Sigmoid colon (tissue), 7 donors: ENCODE data around the gene A3GALT2. TPM values are rescaled to one million over a fixed set of nuclear protein-coding genes. Genes with fewer than 3 reads are reported as not detected.

Source experiments
- DNase-seq: peaks from one replicate; pipeline ENCODE4 v3.0.0-alpha.2; 2019
- H3K27ac ChIP-seq, 4 donors: fragments of 200-600 bp; sonication (generic); one replicate each; pipeline ENCODE4 v1.5.1; 2016 to 2019; ENCODE audit warnings: mild to moderate bottlenecking in 1 of 4
- H3K27me3 ChIP-seq, 3 donors: fragments of 200-600 bp; sonication (generic); one replicate each; pipeline ENCODE4 v1.5.1; 2019; ENCODE audit warnings: mild to moderate bottlenecking in 1 of 3
- H3K36me3 ChIP-seq, 4 donors: fragments of 200-600 bp; sonication (generic); one replicate each; pipeline ENCODE4 v1.5.1; 2016 to 2019
- H3K4me1 ChIP-seq, 4 donors: fragments of 200-600 bp; sonication (generic); one replicate each; pipeline ENCODE4 v1.5.1; 2017 to 2019
- H3K4me3 ChIP-seq, 4 donors: fragments of 200-600 bp; sonication (generic); one replicate each; pipeline ENCODE4 v1.5.1; 2017 to 2019; ENCODE audit warnings: mild to moderate bottlenecking in 2 of 4, moderate library complexity in 1 of 4
- H3K9me3 ChIP-seq, 4 donors: fragments of 200-600 bp in 3 of 4; sonication (generic) in 3 of 4; one replicate each; pipeline versions ENCODE4 v1.5.1 to v1.6.1; 2013 to 2019
- CTCF ChIP-seq, 4 experiments: fragments of 450-650 bp in 3 of 4; fragments of 200-600 bp in 1 of 4; IDR thresholded peaks; one replicate each; pipeline ENCODE4 v1.5.1; 2016 to 2019; ENCODE audit warnings: antibody characterized with exemption in 4 of 4, mild to moderate bottlenecking in 3 of 4, moderate library complexity in 2 of 4
- EP300 ChIP-seq, 4 donors: sonication (generic); formaldehyde crosslinking; IDR thresholded peaks; one replicate each; pipeline ENCODE4 v1.6.1; 2017; ENCODE audit warnings: antibody characterized with exemption in 4 of 4
- POLR2A ChIP-seq, 2 donors: fragments of 450-650 bp; IDR thresholded peaks; one replicate each; pipeline ENCODE4 v1.6.1; 2016; ENCODE audit warnings: antibody characterized with exemption in 2 of 2, mild to moderate bottlenecking in 2 of 2, moderate library complexity in 2 of 2
- POLR2AphosphoS5 ChIP-seq, 4 donors: sonication (generic); formaldehyde crosslinking; IDR thresholded peaks; one replicate each; pipeline ENCODE4 v1.6.1; 2017; ENCODE audit warnings: antibody characterized with exemption in 4 of 4
- WGBS, 2 donors: extraction: QIAGEN DNeasy Blood & Tissue Kit; methylation state at CpG; one replicate each; pipeline ENCODE4 v1.1.7; 2013; 5-methylcytosine and 5-hydroxymethylcytosine counted together
- intact Hi-C: fragments of 100-400 bp; cut with DNase I; formaldehyde crosslinking; loops from one replicate; pipeline ENCODE4 v1.15.1; 2023
- polyA plus RNA-seq, 3 donors: library from polyadenylated mRNA; stranded (reverse); fragments of 200-250 nt; gene quantifications; one replicate each; pipeline ENCODE4 v1.2.3, GENCODE V29; 2013
- total RNA-seq, 4 donors: library from RNA; depleted of rRNA; stranded (reverse); fragments of >200 nt; gene quantifications; one replicate each; pipeline ENCODE4 v1.1.0, GENCODE V29; 2016
- donor health status: healthy with polysubstance abuse.
- donor health status: Bipolar disorder and iron deficiency.
- donor health status: healthy.

Gene A3GALT2
- total and polyA plus RNA-seq, 7 donors: not detected

GRCh38 chr1:33286451-33287185 lies 34.3 kb downstream of the A3GALT2 start:
- no peaks in the 10 kb centered on the region for H3K9me3 ChIP-seq
- H3K27me3 ChIP-seq: no peaks in the 10 kb centered on the region
- intact Hi-C loops: no loop called here
- H3K4me3 ChIP-seq: no peak overlapping the region
- TF ChIP-seq EP300 (IDR thresholded peaks at IDR 0.05): no peak
- no peak for TF ChIP-seq POLR2AphosphoS5 (IDR thresholded peaks at IDR 0.05)
- no peak for TF ChIP-seq POLR2A (IDR thresholded peaks at IDR 0.05)
- no peak for TF ChIP-seq CTCF (IDR thresholded peaks at IDR 0.05)
- H3K27ac ChIP-seq: no peak overlapping the region
- peaks cover 0 to 10% (median 0%) of the 10 kb centered on the region in 4 donors for H3K4me1 ChIP-seq
- DNase-seq: peak; percentile 14
- H3K36me3 ChIP-seq: peaks cover 5 to 39% (median 12%) of the 10 kb centered on the region in 4 donors
- 82 to 86% methylated on average over 8 of the region's 8 CpGs for WGBS, 2 donors

GRCh38 chr1:33284049-33284448 lies 36.8 kb downstream of the A3GALT2 start:
- peaks cover 13 to 62% (median 26%) of the 10 kb centered on the region in 4 donors for H3K36me3 ChIP-seq
- no peak overlapping the region for H3K4me3 ChIP-seq
- no peak overlapping the region for H3K27ac ChIP-seq
- 89 to 91% methylated on average over 6 of the region's 6 CpGs for WGBS, 2 donors
- no peak for TF ChIP-seq POLR2AphosphoS5 (IDR thresholded peaks at IDR 0.05)
- no peak for TF ChIP-seq EP300 (IDR thresholded peaks at IDR 0.05)
- no peak for TF ChIP-seq POLR2A (IDR thresholded peaks at IDR 0.05)
- no peak for TF ChIP-seq CTCF (IDR thresholded peaks at IDR 0.05)
- intact Hi-C loops: no loop called here
- no peaks in the 10 kb centered on the region for H3K9me3 ChIP-seq
- peaks cover 0 to 4% (median 0%) of the 10 kb centered on the region in 4 donors for H3K4me1 ChIP-seq
- no peaks in the 10 kb centered on the region for H3K27me3 ChIP-seq
- peak; percentile 13 for DNase-seq

GRCh38 chr1:33282791-33283190 lies 38.1 kb downstream of the A3GALT2 start:
- intact Hi-C loops: no loop called here
- DNase-seq: peak; percentile 6
- no peak for TF ChIP-seq POLR2AphosphoS5 (IDR thresholded peaks at IDR 0.05)
- TF ChIP-seq POLR2A (IDR thresholded peaks at IDR 0.05): no peak
- TF ChIP-seq EP300 (IDR thresholded peaks at IDR 0.05): no peak
- no peak for TF ChIP-seq CTCF (IDR thresholded peaks at IDR 0.05)
- Histone ChIP-seq H3K4me1 (no peaks in the 10 kb centered on the region), H3K4me3 (no peak overlapping the region), H3K27ac (no peak overlapping the region), H3K27me3 (no peaks in the 10 kb centered on the region), H3K9me3 (no peaks in the 10 kb centered on the region), H3K36me3 (peaks cover 13 to 72% (median 26%) of the 10 kb centered on the region in 4 donors)
- 83 to 88% methylated on average over 3 of the region's 3 CpGs for WGBS, 2 donors

- no peak overlapping the region for H3K4me3 ChIP-seq
- H3K36me3 ChIP-seq: peaks cover 13 to 83% (median 34%) of the 10 kb centered on the region in 4 donors
- no peaks in the 10 kb centered on the region for H3K27me3 ChIP-seq
- H3K4me1 ChIP-seq: no peaks in the 10 kb centered on the region
- H3K9me3 ChIP-seq: no peaks in the 10 kb centered on the region
- DNase-seq: peak; percentile 56
- H3K27ac ChIP-seq: no peak overlapping the region
- no peak for TF ChIP-seq EP300 (IDR thresholded peaks at IDR 0.05)
- no peak for TF ChIP-seq CTCF (IDR thresholded peaks at IDR 0.05)
- TF ChIP-seq POLR2AphosphoS5 (IDR thresholded peaks at IDR 0.05): no peak
- no peak for TF ChIP-seq POLR2A (IDR thresholded peaks at IDR 0.05)
- WGBS, 2 donors: 93 to 96% methylated on average over 17 of the region's 17 CpGs
- intact Hi-C loops: no loop called here
These were observed 39.2 kb downstream of the A3GALT2 start for GRCh38 chr1:33281554-33282303.
